B cell (primary cell): ENCODE results near the gene RBM22. TPM values are rescaled to one million over a fixed set of nuclear protein-coding genes. Genes with fewer than 3 reads are reported as not detected.

Experiments used
- ATAC-seq: fragments of 200-7000 bp; cut with Tn5 transposase; one replicate; pipeline ENCODE4 v1.10.0; 2021; ENCODE audit warnings: low read depth, mild to moderate bottlenecking, moderate number of reproducible peaks, moderate library complexity
- CTCF ChIA-PET: fragments of 350-600 bp; sonication (Branson Sonifier 250); formaldehyde crosslinking; loops from one replicate; lab custom pipeline; 2021; ENCODE audit warnings: antibody characterized with exemption, inconsistent platforms; lab: Charles Lee
- POLR2A ChIA-PET: fragments of 350-600 bp; sonication (Branson Sonifier 250); formaldehyde crosslinking; loops from one replicate; lab custom pipeline; 2021; ENCODE audit warnings: antibody characterized with exemption; lab: Charles Lee
- DNase-seq: peaks from one replicate; pipeline ENCODE4 v3.0.0; 2013
- H2AFZ ChIP-seq: 2 replicates; pipeline ENCODE4 v1.6.1; 2012; ENCODE audit warnings: mild to moderate bottlenecking, low read depth, low read length; ENCODE audit not compliant: insufficient read depth, poor library complexity, severe bottlenecking
- H3K27ac ChIP-seq, 2 donors: 1 replicate in 1 of 2; 2 replicates in 1 of 2; pipeline ENCODE4 v1.5.1; 2012 to 2013; ENCODE audit warnings: low read length in 2 of 2, mild to moderate bottlenecking in 2 of 2, moderate library complexity in 1 of 2
- H3K27me3 ChIP-seq, 4 experiments: fragments of 200-600 bp in 1 of 4; sonication (generic) in 1 of 4; replicated peaks in 1 of 4; 1 replicate in 2 of 4; 2 replicates in 2 of 4; pipeline versions ENCODE4 v1.6.1 to v1.7.0; 2013 to 2016; ENCODE audit warnings: low read length in 3 of 4, mild to moderate bottlenecking in 2 of 4, mixed read lengths in 1 of 4, moderate library complexity in 1 of 4; ENCODE audit not compliant: insufficient read depth in 4 of 4, control insufficient read depth in 3 of 4; ENCODE audit errors: control extremely low read depth in 1 of 4
- H3K36me3 ChIP-seq, 2 experiments: replicated peaks in 1 of 2; 1 replicate in 1 of 2; 2 replicates in 1 of 2; pipeline versions ENCODE4 v1.6.1 to v1.7.1; 2013; ENCODE audit warnings: low read length in 1 of 2; ENCODE audit not compliant: insufficient read depth in 2 of 2, control insufficient read depth in 1 of 2; ENCODE audit errors: control extremely low read depth in 1 of 2, extremely low read depth in 1 of 2
- H3K4me1 ChIP-seq, 2 donors: fragments of 200-600 bp in 1 of 2; sonication (generic) in 1 of 2; 1 replicate in 1 of 2; 2 replicates in 1 of 2; pipeline versions ENCODE4 v1.5.1 to v1.6.1; 2013 to 2017; ENCODE audit warnings: low read length in 2 of 2; ENCODE audit not compliant: control insufficient read depth in 2 of 2, insufficient read depth in 2 of 2
- H3K4me2 ChIP-seq: replicated peaks from 2 replicates; pipeline ENCODE3; 2012; ENCODE audit warnings: mild to moderate bottlenecking, low read depth, low read length; ENCODE audit not compliant: poor library complexity, severe bottlenecking
- H3K4me3 ChIP-seq, 5 experiments: fragments of 200-600 bp in 1 of 5; sonication (generic) in 1 of 5; 1 replicate in 3 of 5; 2 replicates in 2 of 5; pipeline versions ENCODE4 v1.5.1 to v1.7.0; 2011 to 2016; ENCODE audit warnings: low read length in 4 of 5, mild to moderate bottlenecking in 4 of 5, low read depth in 2 of 5, control low read depth in 1 of 5, moderate library complexity in 1 of 5; ENCODE audit not compliant: insufficient read depth in 1 of 5; ENCODE audit errors: control extremely low read depth in 1 of 5, extremely low read depth in 1 of 5
- H3K79me2 ChIP-seq: fragments of 200-600 bp; sonication (generic); one replicate; pipeline ENCODE4 v1.6.0; 2016; ENCODE audit warnings: low read length; ENCODE audit not compliant: control insufficient read depth, insufficient read depth
- H3K9ac ChIP-seq: fragments of 200-600 bp; sonication (generic); 2 replicates; pipeline ENCODE4 v1.6.1; 2017; ENCODE audit warnings: mild to moderate bottlenecking, low read length, moderate library complexity
- H3K9me3 ChIP-seq, 3 donors: one replicate each; pipeline versions ENCODE4 v1.6.1 to v1.7.1; 2013; ENCODE audit warnings: low read length in 2 of 3; ENCODE audit not compliant: control insufficient read depth in 2 of 3, insufficient read depth in 1 of 3; ENCODE audit errors: control extremely low read depth in 1 of 3
- H4K20me1 ChIP-seq: 2 replicates; pipeline ENCODE4 v1.6.0; 2012; ENCODE audit warnings: mild to moderate bottlenecking, low read length; ENCODE audit not compliant: insufficient read depth, control insufficient read depth, poor library complexity, severe bottlenecking
- H3K27ac Mint-ChIP-seq: one replicate; pipeline ENCODE4 v1.8.0; 2021; ENCODE audit warnings: mixed read lengths
- H3K27me3 Mint-ChIP-seq: one replicate; pipeline ENCODE4 v1.8.0; 2021; ENCODE audit warnings: mixed read lengths
- H3K4me1 Mint-ChIP-seq: one replicate; pipeline ENCODE4 v1.8.0; 2021; ENCODE audit warnings: mixed read lengths
- H3K4me3 Mint-ChIP-seq: one replicate; pipeline ENCODE4 v1.8.0; 2021; ENCODE audit warnings: mixed read lengths
- H3K9me3 Mint-ChIP-seq: one replicate; pipeline ENCODE4 v1.8.0; 2022; ENCODE audit warnings: mixed read lengths; ENCODE audit not compliant: insufficient read depth
- EZH2 ChIP-seq: IDR thresholded peaks from 2 replicates; pipeline ENCODE4 v1.6.1; 2012; ENCODE audit warnings: borderline replicate concordance, low read depth, mild to moderate bottlenecking, moderate library complexity, low read length; ENCODE audit not compliant: insufficient read depth, poor library complexity, severe bottlenecking
- WGBS: methylation state at CpG from one replicate; pipeline ENCODE4 v1.1.5; 2013; ENCODE audit warnings: missing lambda C conversion rate; ENCODE audit not compliant: insufficient coverage; 5-methylcytosine and 5-hydroxymethylcytosine counted together
- intact Hi-C: fragments of 100-400 bp; cut with micrococcal nuclease; formaldehyde crosslinking; loops from one replicate; pipeline ENCODE4 v1.10.0; 2022
- polyA plus RNA-seq: library from polyadenylated mRNA; depleted of rRNA; stranded (reverse); fragments of >200 nt; gene quantifications from 2 replicates; pipeline ENCODE4 v1.2.3, GENCODE V29; 2012
- total RNA-seq, 2 donors: library from RNA; stranded (reverse); fragments of 120-200 nt in 1 of 2; gene quantifications; 1 replicate in 1 of 2; 2 replicates in 1 of 2; pipeline versions ENCODE4 v1.2.3 to v1.2.4, GENCODE V29; 2013 to 2022
- TF ChIP-seq, protein P1 (sequence below): fragments of 200-600 bp; IDR thresholded peaks from one replicate; pipeline ENCODE4 v1.8.0; 2022; ENCODE audit warnings: antibody characterized with exemption, mild to moderate bottlenecking

RBM22 gene
- total and polyA plus RNA-seq, 2 donors (not counting 1 experiment from before 2014, with no cell fraction given), result 70.6 to 89.4 TPM

DNA sequence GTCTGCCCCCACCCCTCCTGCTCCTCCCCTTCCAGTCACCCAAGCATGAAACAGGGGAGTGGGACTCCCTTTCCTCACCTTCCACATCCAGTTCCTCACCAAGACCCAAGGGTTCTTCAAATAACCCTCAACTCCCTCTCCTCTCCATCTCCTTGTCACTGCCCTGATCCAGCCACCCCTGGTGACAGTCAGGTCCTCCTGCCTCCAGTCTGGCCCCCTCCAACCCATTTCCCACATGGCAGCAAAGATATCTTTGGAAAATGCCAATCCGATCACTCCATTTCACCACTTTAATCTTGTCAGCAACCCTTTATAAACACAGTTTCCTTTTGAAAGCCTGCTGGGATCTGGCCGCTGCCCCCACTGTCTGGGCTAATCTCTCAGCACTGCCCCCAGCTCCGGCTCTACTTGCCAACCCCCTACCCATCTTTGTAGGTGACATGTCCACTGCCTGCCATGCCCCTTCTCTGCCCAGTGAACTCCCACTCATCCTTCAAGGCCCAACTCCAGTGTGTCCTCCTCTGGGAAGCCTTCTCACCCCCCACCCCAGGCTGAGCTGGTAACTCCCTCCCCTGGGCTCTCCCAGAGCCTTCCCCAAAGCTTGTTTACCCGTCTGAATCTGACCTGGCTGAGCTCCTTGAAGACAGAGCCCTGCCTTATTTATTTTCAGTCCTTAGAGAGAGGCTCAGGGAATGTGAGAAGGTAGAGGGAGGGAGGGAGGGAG, 40.6 kb downstream of the RBM22 start:
- Histone ChIP-seq H3K4me3 (no peak overlapping the region), H3K9ac (no peak overlapping the region), H2AFZ (no peak overlapping the region), H3K27me3 (peaks cover 0 to 10% (median 0%) of the 10 kb centered on the region in 4 experiments), H3K4me1 (peaks cover 10 to 15% of the 10 kb centered on the region in 2 donors), H4K20me1 (no peaks in the 10 kb centered on the region), H3K27ac (no peak overlapping the region), H3K4me2 (no peak overlapping the region), H3K79me2 (no peaks in the 10 kb centered on the region), H3K36me3 (no peaks in the 10 kb centered on the region), H3K9me3 (no peaks in the 10 kb centered on the region)
- WGBS, result 86% methylated on average over 4 of the region's 4 CpGs
- POLR2A ChIA-PET, result no interaction called here
- Mint-ChIP-seq H3K9me3 (no peaks in the 10 kb centered on the region), H3K27me3 (peaks cover 19% of the 10 kb centered on the region), H3K27ac (no peak overlapping the region), H3K4me3 (no peak overlapping the region), H3K4me1 (peaks cover 10% of the 10 kb centered on the region)
- CTCF ChIA-PET, result interaction anchor here (1.0 to 1.5 kb wide), 2 partner anchors 100 to 101 kb away, joined by 5 read pairs; no protein-coding TSS in a partner anchor
- ATAC-seq (no peak), DNase-seq (no peak)
- no peak for TF ChIP-seq EZH2
- TF ChIP-seq, protein P1, sequence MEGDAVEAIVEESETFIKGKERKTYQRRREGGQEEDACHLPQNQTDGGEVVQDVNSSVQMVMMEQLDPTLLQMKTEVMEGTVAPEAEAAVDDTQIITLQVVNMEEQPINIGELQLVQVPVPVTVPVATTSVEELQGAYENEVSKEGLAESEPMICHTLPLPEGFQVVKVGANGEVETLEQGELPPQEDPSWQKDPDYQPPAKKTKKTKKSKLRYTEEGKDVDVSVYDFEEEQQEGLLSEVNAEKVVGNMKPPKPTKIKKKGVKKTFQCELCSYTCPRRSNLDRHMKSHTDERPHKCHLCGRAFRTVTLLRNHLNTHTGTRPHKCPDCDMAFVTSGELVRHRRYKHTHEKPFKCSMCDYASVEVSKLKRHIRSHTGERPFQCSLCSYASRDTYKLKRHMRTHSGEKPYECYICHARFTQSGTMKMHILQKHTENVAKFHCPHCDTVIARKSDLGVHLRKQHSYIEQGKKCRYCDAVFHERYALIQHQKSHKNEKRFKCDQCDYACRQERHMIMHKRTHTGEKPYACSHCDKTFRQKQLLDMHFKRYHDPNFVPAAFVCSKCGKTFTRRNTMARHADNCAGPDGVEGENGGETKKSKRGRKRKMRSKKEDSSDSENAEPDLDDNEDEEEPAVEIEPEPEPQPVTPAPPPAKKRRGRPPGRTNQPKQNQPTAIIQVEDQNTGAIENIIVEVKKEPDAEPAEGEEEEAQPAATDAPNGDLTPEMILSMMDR, result no peak
- intact Hi-C loops, result no loop called here
